Spleen (tissue), 11 donors: Measurements from ENCODE around the gene CENPL. TPM values are rescaled to one million over a fixed set of nuclear protein-coding genes. Genes with fewer than 3 reads are reported as not detected.
A peak's percentile ranks its signal among the peaks of the same experiment; 100 is the strongest.

Source experiments
- DNase-seq: peaks from one replicate; pipeline ENCODE4 v3.0.0-alpha.2; 2020
- H3K27ac ChIP-seq, 8 donors: fragments of 200-600 bp; sonication (generic) in 7 of 8; 1 replicate in 4 of 8; 2 replicates in 4 of 8; pipeline versions ENCODE4 v1.5.0 to v1.8.0; 2016 to 2021; ENCODE audit warnings: inconsistent platforms in 4 of 8, mild to moderate bottlenecking in 4 of 8, moderate library complexity in 1 of 8
- H3K27me3 ChIP-seq, 7 donors: fragments of 200-600 bp; sonication (generic) in 6 of 7; replicated peaks in 1 of 7; 1 replicate in 4 of 7; 2 replicates in 3 of 7; pipeline versions ENCODE4 v1.5.0 to v1.8.0; 2016 to 2021; ENCODE audit warnings: inconsistent platforms in 3 of 7, mild to moderate bottlenecking in 1 of 7
- H3K36me3 ChIP-seq, 6 donors: fragments of 200-600 bp; sonication (generic) in 5 of 6; 1 replicate in 4 of 6; 2 replicates in 2 of 6; pipeline versions ENCODE4 v1.5.0 to v1.8.0; 2016 to 2021; ENCODE audit warnings: inconsistent platforms in 2 of 6
- H3K4me1 ChIP-seq, 6 donors: fragments of 200-600 bp; sonication (generic) in 5 of 6; 1 replicate in 3 of 6; 2 replicates in 3 of 6; pipeline versions ENCODE4 v1.5.0 to v1.8.0; 2016 to 2021; ENCODE audit warnings: inconsistent platforms in 3 of 6
- H3K4me3 ChIP-seq, 8 donors: fragments of 200-600 bp; sonication (generic) in 7 of 8; 1 replicate in 4 of 8; 2 replicates in 4 of 8; pipeline versions ENCODE4 v1.5.0 to v1.8.0; 2016 to 2021; ENCODE audit warnings: inconsistent platforms in 4 of 8, mild to moderate bottlenecking in 4 of 8, moderate library complexity in 2 of 8
- H3K9me3 ChIP-seq, 8 donors: fragments of 200-600 bp; sonication (generic) in 7 of 8; 1 replicate in 4 of 8; 2 replicates in 4 of 8; pipeline versions ENCODE4 v1.5.0 to v1.8.0; 2016 to 2021; ENCODE audit warnings: inconsistent platforms in 4 of 8
- CTCF ChIP-seq, 11 experiments: fragments of 200-600 bp in 7 of 11; fragments of 450-650 bp in 4 of 11; sonication (generic) in 4 of 11; IDR thresholded peaks in 8 of 11; conservative IDR thresholded peaks in 3 of 11; 1 replicate in 7 of 11; 2 replicates in 4 of 11; pipeline versions ENCODE4 v1.4.0 to v1.8.0; 2016 to 2021; ENCODE audit warnings: antibody characterized with exemption in 11 of 11, inconsistent platforms in 4 of 11, mild to moderate bottlenecking in 1 of 11
- POLR2A ChIP-seq, 3 donors: fragments of 450-650 bp; IDR thresholded peaks; one replicate each; pipeline ENCODE4 v1.5.1; 2017; ENCODE audit warnings: antibody characterized with exemption in 3 of 3, mild to moderate bottlenecking in 1 of 3
- POLR2AphosphoS5 ChIP-seq, 3 donors: sonication (generic); formaldehyde crosslinking; IDR thresholded peaks; one replicate each; pipeline ENCODE4 v1.5.1; 2017; ENCODE audit warnings: antibody characterized with exemption in 3 of 3
- WGBS, 5 donors: extraction: QIAGEN DNeasy Blood & Tissue Kit in 3 of 5; methylation state at CpG; one replicate each; pipeline versions ENCODE4 v1.1.5 to v1.1.7; 2013 to 2018; 5-methylcytosine and 5-hydroxymethylcytosine counted together
- intact Hi-C: fragments of 100-400 bp; cut with DNase I; formaldehyde crosslinking; loops from one replicate; pipeline ENCODE4 v1.15.0; 2023; ENCODE audit warnings: low total_unique reads
- polyA plus RNA-seq, 3 donors: library from polyadenylated mRNA; stranded (reverse); fragments of 200-250 nt; gene quantifications; one replicate each; pipeline ENCODE4 v1.2.1, GENCODE V29; 2013
- total RNA-seq, 7 donors: library from RNA; depleted of rRNA in 3 of 7; stranded (reverse); fragments of >200 nt in 3 of 7; fragmentation: NEBNext Ultra II Directional in 4 of 7; extraction: Animal tissue kit (Norgen Biotek cat#: 25700) in 4 of 7; gene quantifications; one replicate each; pipeline versions ENCODE4 v1.1.0 to v1.2.1, GENCODE V29; 2016 to 2021
- donor health status: healthy with polysubstance abuse.
- donor health status: DM: no; HTN: no; CAD: no; lungs with moderate emphysema.
- donor health status: DM: no; HTN: no; CAD: no.
- donor health status: Bipolar disorder and iron deficiency.
- donor health status: healthy.
- donor health status: DM: no; HTN: no; CAD: no.
- donor health status: DM: yes; HTN: yes; CAD: no.

Gene CENPL
- total and polyA plus RNA-seq, 10 donors: 2.4 to 22.2 (median 6.3) TPM

GRCh38 chr1:173870252-173871075 lies 45.8 kb upstream of the CENPL start:
- TF ChIP-seq CTCF (IDR thresholded peaks at IDR 0.05 in 8 of 11, conservative IDR thresholded peaks at IDR 0.05 in 3 of 11) (no peak), POLR2AphosphoS5 (IDR thresholded peaks at IDR 0.05) (peak in 2 of 3 donors; percentile 66 to 84), POLR2A (IDR thresholded peaks at IDR 0.05) (peak in 1 of 3 donors; percentile 65)
- intact Hi-C loops: no loop called here
- Histone ChIP-seq H3K4me3 (peak overlapping the region in 4 of 8 donors; percentile 8 to 91 (median 14)), H3K27ac (peak overlapping the region; percentile 72 to 99 (median 98)), H3K36me3 (peaks cover 0 to 50% (median 15%) of the 10 kb centered on the region in 6 donors), H3K9me3 (no peaks in the 10 kb centered on the region), H3K4me1 (peaks cover 36 to 77% (median 56%) of the 10 kb centered on the region in 6 donors), H3K27me3 (no peaks in the 10 kb centered on the region)
- 53 to 63% (median 57%) methylated on average over 15 of the region's 15 CpGs for WGBS, 5 donors
- DNase-seq: peak; percentile 83

- intact Hi-C loops: loop anchor here (10.0 kb wide), 1 partner anchor 66 kb away; no protein-coding TSS in a partner anchor
- Histone ChIP-seq H3K4me1 (peaks cover 50 to 88% (median 71%) of the 10 kb centered on the region in 6 donors), H3K36me3 (peaks cover 0 to 51% (median 27%) of the 10 kb centered on the region in 6 donors)
Measured at GRCh38 chr1:173869021-173869359, 44.3 kb upstream of the CENPL start.

GRCh38 chr1:173868266-173869020 lies 43.8 kb upstream of the CENPL start, which contains the start of gene ZBTB37:
Gene ZBTB37 (plus strand): TSS chr1:173868380. CDS start chr1:173870226, 1,846 bp downstream.
- DNase-seq: peak; percentile 97
- 0 to 1% (median 1%) methylated on average over 41 to 53 of the region's 53 CpGs for WGBS, 5 donors
- intact Hi-C loops: loop anchor here (10.0 kb wide), 1 partner anchor 66 kb away; no protein-coding TSS in a partner anchor
- Histone ChIP-seq H3K27ac (peak within 1 kb of the TSS; percentile 97 to 99 (median 98)), H3K4me1 (peaks cover 51 to 91% (median 71%) of the 10 kb centered on the region in 6 donors), H3K27me3 (no peaks in the 10 kb centered on the region), H3K4me3 (peak within 1 kb of the TSS; percentile 75 to 95 (median 84)), H3K9me3 (no peaks in the 10 kb centered on the region), H3K36me3 (peaks cover 0 to 51% (median 31%) of the 10 kb centered on the region in 6 donors)
- TF ChIP-seq POLR2AphosphoS5 (IDR thresholded peaks at IDR 0.05): peak in 2 of 3 donors; percentile 4 to 90
- TF ChIP-seq CTCF (IDR thresholded peaks at IDR 0.05 in 8 of 11, conservative IDR thresholded peaks at IDR 0.05 in 3 of 11): no peak
- peak in 1 of 3 donors; percentile 33 for TF ChIP-seq POLR2A (IDR thresholded peaks at IDR 0.05)

More at GRCh38 chr1:173869021-173869359, 44.3 kb upstream of the CENPL start:
- H3K27ac ChIP-seq: peak overlapping the region; percentile 97 to 99 (median 98)
- WGBS, 5 donors: 3 to 6% (median 4%) methylated on average over 5 of the region's 5 CpGs
- TF ChIP-seq POLR2A (IDR thresholded peaks at IDR 0.05): no peak
- no peak for TF ChIP-seq CTCF (IDR thresholded peaks at IDR 0.05 in 8 of 11, conservative IDR thresholded peaks at IDR 0.05 in 3 of 11)
- no peak for TF ChIP-seq POLR2AphosphoS5 (IDR thresholded peaks at IDR 0.05)
- peak overlapping the region; percentile 75 to 95 (median 84) for H3K4me3 ChIP-seq
- DNase-seq: no peak
- H3K9me3 ChIP-seq: no peaks in the 10 kb centered on the region
- no peaks in the 10 kb centered on the region for H3K27me3 ChIP-seq
